ENCODE data around the gene CUL7. TPM values are rescaled to one million over a fixed set of nuclear protein-coding genes. Genes with fewer than 3 reads are reported as not detected.
A peak's percentile ranks its signal among the peaks of the same experiment; 100 is the strongest.

CUL7 gene
- total and polyA plus RNA-seq, 9 of the 15 experiments (the other 6 are each of a cell fraction or from before 2014, with no cell fraction given), result 0.44 to 20.1 (median 8.6) TPM

GRCh38 chr6:43053545-43054205 lies at the start of gene CUL7 (continued):
- 0 out of 2 replicates have a peak, but pooled peaks have one; percentile 43 for TF ChIP-seq ZNF41 (CRISPR knock-in tag; conservative IDR thresholded peaks at IDR 0.05)
- 0 out of 2 replicates have a peak, but pooled peaks have one; percentile 29 for TF ChIP-seq ZNF316 (IDR thresholded peaks at IDR 0.05)

GRCh38 chr6:43101497-43101896 lies 47.8 kb upstream of the CUL7 start:
- H3K4me2 ChIP-seq (ENCODE audit: insufficient read depth, low read length), result no peak overlapping the region
- BruUV-seq (replicated peaks), result no TSS peak
- peaks cover 11 to 16% of the 10 kb centered on the region in 2 experiments for H3K4me1 ChIP-seq (replicated peaks in 1 of 2; ENCODE audit: control insufficient read depth in 2 of 2, insufficient read depth in 2 of 2, low read length in 2 of 2)
- intact Hi-C loops (cut with micrococcal nuclease), result no loop called here
- whole genome bisulfite sequencing (ENCODE audit: insufficient coverage, low coverage, missing lambda C conversion rate), result 53% methylated on average over 4 of the region's 4 CpGs
- H3K36me3 ChIP-seq (ENCODE audit: control insufficient read depth, insufficient read depth, low read length), result no peaks in the 10 kb centered on the region
- H4K20me1 ChIP-seq (replicated peaks; ENCODE audit: control insufficient read depth, insufficient read depth, low read length), result no peaks in the 10 kb centered on the region
- ATAC-seq (no peak), DNase-seq (ENCODE audit: extremely low read depth in 1 of 4, low spot score in 3 of 4) (no peak), FAIRE-seq (no peak)
- H3K4me3 ChIP-seq, result no peak overlapping the region
- in situ Hi-C loops (cut with MboI), result no loop called here
- ChIA-PET POLR2A (no interaction called here), CTCF (ENCODE audit: low intra/inter-chr PET ratio) (no interaction called here)
- H2AFZ ChIP-seq (ENCODE audit: low read depth, low read length), result no peak overlapping the region
- no peak overlapping the region for H3K27ac ChIP-seq (ENCODE audit: extremely low read depth, low read depth, low read length)
- no peaks in the 10 kb centered on the region for H3K27me3 ChIP-seq (ENCODE audit: control insufficient read depth in 2 of 2, insufficient read depth in 2 of 2, low read length in 2 of 2)
- H3K9me3 ChIP-seq (replicated peaks; ENCODE audit: control insufficient read depth, insufficient read depth, low read depth, low read length), result no peaks in the 10 kb centered on the region
- H3K9me1 ChIP-seq (ENCODE audit: control insufficient read depth, insufficient read depth, low read length), result no peaks in the 10 kb centered on the region
- H3K9ac ChIP-seq (ENCODE audit: insufficient read depth in 1 of 2, low read depth in 2 of 2, low read length in 2 of 2), result no peak overlapping the region
- H3K79me2 ChIP-seq (ENCODE audit: control insufficient read depth, insufficient read depth, low read length), result no peaks in the 10 kb centered on the region
- no peak for TF ChIP-seq SMAD4 (CRISPR knock-in tag; conservative IDR thresholded peaks at IDR 0.05)
- TF ChIP-seq ZNF41 (CRISPR knock-in tag; conservative IDR thresholded peaks at IDR 0.05), result no peak
- peak; percentile 98 for TF ChIP-seq MAFK (IDR thresholded peaks at IDR 0.05; ENCODE audit: low read length)
- TF ChIP-seq CXXC5 (CRISPR knock-in tag; IDR thresholded peaks at IDR 0.05), result no peak
- peak; percentile 95 for TF ChIP-seq MAFG (tag; conservative IDR thresholded peaks at IDR 0.05)
- TF ChIP-seq MAFF (IDR thresholded peaks at IDR 0.05; ENCODE audit: low read length), result peak; percentile 98
- no peak for TF ChIP-seq EGR1 (conservative IDR thresholded peaks at IDR 0.05)
- TF ChIP-seq C11orf30 (IDR thresholded peaks at IDR 0.05; ENCODE audit: low read depth), result peak; percentile 95
- TF ChIP-seq ZNF655 (CRISPR knock-in tag; IDR thresholded peaks at IDR 0.05), result no peak
- TF ChIP-seq MLX (CRISPR knock-in tag; conservative IDR thresholded peaks at IDR 0.05), result no peak
- no peak for TF ChIP-seq AFF4 (CRISPR knock-in tag; IDR thresholded peaks at IDR 0.05)
- TF ChIP-seq SUPT5H (IDR thresholded peaks at IDR 0.05), result no peak
- no peak for TF ChIP-seq ZNF384 (IDR thresholded peaks at IDR 0.05; ENCODE audit: low read depth, low read length)
- TF ChIP-seq SMARCC2 (IDR thresholded peaks at IDR 0.05; ENCODE audit: low read depth), result no peak
- TF ChIP-seq ZNF12 (CRISPR knock-in tag; IDR thresholded peaks at IDR 0.05), result no peak
